Measurements from ENCODE around the gene GALNT9.

DNA sequence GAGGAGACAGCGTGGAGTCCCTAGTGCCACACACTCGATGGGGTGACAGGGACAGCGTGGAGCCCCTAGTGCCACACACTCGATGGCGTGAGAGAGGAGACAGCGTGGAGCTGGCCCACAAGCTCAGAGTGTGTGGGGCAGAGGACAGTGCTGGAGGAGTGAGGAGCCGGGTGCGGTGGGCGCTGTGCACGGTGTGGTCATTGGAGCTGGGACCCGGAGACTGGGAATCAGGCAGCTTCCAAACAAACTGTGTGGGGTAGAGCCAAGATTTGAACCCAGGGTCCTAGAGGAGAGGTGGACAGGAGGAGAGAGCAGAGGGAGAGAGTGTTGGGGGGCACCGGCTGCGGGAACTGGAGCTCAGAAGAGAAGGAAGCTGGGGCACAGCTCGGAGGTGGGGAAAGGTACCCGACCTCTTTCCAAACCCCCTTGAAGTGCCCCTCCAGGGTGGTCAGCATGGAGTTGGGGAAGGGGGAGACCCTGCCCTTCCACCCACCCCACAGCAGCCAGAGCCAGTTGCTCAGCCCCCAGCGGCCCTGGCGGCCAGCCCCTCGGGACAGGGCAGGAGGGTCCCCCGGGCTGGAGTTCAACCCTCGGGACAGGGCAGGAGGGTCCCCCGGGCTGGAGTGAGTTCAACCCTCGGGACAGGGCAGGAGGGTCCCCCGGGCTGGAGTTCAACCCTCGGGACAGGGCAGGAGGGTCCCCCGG lies 94.1 kb downstream of the GALNT9 start:
- TF ChIP-seq RFX5 (IDR thresholded peaks at IDR 0.05; ENCODE audit: low read length) (no peak), JUND (IDR thresholded peaks at IDR 0.05) (no peak), TCF12 (IDR thresholded peaks at IDR 0.05) (no peak), RAD21 (IDR thresholded peaks at IDR 0.05; ENCODE audit: low read length) (no peak)
- TF ChIP-seq, protein P1, sequence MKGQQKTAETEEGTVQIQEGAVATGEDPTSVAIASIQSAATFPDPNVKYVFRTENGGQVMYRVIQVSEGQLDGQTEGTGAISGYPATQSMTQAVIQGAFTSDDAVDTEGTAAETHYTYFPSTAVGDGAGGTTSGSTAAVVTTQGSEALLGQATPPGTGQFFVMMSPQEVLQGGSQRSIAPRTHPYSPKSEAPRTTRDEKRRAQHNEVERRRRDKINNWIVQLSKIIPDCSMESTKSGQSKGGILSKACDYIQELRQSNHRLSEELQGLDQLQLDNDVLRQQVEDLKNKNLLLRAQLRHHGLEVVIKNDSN (IDR thresholded peaks at IDR 0.05; ENCODE audit: borderline replicate concordance, low read depth): no peak
- TF ChIP-seq, protein P2, sequence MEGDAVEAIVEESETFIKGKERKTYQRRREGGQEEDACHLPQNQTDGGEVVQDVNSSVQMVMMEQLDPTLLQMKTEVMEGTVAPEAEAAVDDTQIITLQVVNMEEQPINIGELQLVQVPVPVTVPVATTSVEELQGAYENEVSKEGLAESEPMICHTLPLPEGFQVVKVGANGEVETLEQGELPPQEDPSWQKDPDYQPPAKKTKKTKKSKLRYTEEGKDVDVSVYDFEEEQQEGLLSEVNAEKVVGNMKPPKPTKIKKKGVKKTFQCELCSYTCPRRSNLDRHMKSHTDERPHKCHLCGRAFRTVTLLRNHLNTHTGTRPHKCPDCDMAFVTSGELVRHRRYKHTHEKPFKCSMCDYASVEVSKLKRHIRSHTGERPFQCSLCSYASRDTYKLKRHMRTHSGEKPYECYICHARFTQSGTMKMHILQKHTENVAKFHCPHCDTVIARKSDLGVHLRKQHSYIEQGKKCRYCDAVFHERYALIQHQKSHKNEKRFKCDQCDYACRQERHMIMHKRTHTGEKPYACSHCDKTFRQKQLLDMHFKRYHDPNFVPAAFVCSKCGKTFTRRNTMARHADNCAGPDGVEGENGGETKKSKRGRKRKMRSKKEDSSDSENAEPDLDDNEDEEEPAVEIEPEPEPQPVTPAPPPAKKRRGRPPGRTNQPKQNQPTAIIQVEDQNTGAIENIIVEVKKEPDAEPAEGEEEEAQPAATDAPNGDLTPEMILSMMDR (IDR thresholded peaks at IDR 0.05): no peak

Data from SK-N-SH (cell line).